NCI-H510A treated with DMSO at 0.1 percent for 48 hours (cell line): ENCODE measurements around the gene PLEKHG4B.
"Not testable (repeated sequence)": the region's sequence is repeated elsewhere in the genome, so short reads cannot be mapped to it uniquely, and the experiment has no call there.

Experiments
- DNase-seq: peaks from one replicate; lab custom pipeline; 2025; lab: John Stamatoyannopoulos, UW

Gene PLEKHG4B

GRCh38 chr5:94113-94892 is 2.3 kb downstream of the PLEKHG4B start:
- no peak for DNase-seq

GRCh38 chr5:95241-95980 is 3.4 kb downstream of the PLEKHG4B start:
- DNase-seq: no peak

- no peak for DNase-seq
These were observed 5.2 kb downstream of the PLEKHG4B start for GRCh38 chr5:96976-97660.

- peak; percentile 69 for DNase-seq
These were observed 7.8 kb downstream of the PLEKHG4B start for GRCh38 chr5:99815-100214.

GRCh38 chr5:102411-103043 is 10.6 kb downstream of the PLEKHG4B start:
- DNase-seq: no peak

GRCh38 chr5:104106-104505 is 12.1 kb downstream of the PLEKHG4B start:
- DNase-seq: not testable (repeated sequence)

- no peak for DNase-seq
These were observed 12.9 kb downstream of the PLEKHG4B start for GRCh38 chr5:104778-105296.

GRCh38 chr5:105504-106070 is 13.6 kb downstream of the PLEKHG4B start:
- no peak for DNase-seq

- DNase-seq: no peak
These were observed 14.6 kb downstream of the PLEKHG4B start for GRCh38 chr5:106587-106986.

GRCh38 chr5:107526-107925 is 15.6 kb downstream of the PLEKHG4B start:
- DNase-seq: no peak

GRCh38 chr5:109826-110225 is 17.9 kb downstream of the PLEKHG4B start:
- DNase-seq: no peak

GRCh38 chr5:110270-110888 is 18.4 kb downstream of the PLEKHG4B start:
- no peak for DNase-seq

- no peak for DNase-seq
These were observed 19.2 kb downstream of the PLEKHG4B start for GRCh38 chr5:111171-111570.

GRCh38 chr5:119486-120097 is 27.6 kb downstream of the PLEKHG4B start:
- no peak for DNase-seq

- no peak for DNase-seq
These were observed 29.5 kb downstream of the PLEKHG4B start for GRCh38 chr5:121432-121831.

- DNase-seq: no peak
These were observed 33.8 kb downstream of the PLEKHG4B start for GRCh38 chr5:125815-126214.

- DNase-seq: no peak
These were observed 34.8 kb downstream of the PLEKHG4B start for GRCh38 chr5:126806-127205.

GRCh38 chr5:127886-128285 is 35.9 kb downstream of the PLEKHG4B start:
- DNase-seq: no peak

GRCh38 chr5:128446-128845 is 36.5 kb downstream of the PLEKHG4B start:
- no peak for DNase-seq

GRCh38 chr5:129148-129547 is 37.2 kb downstream of the PLEKHG4B start:
- no peak for DNase-seq

- no peak for DNase-seq
These were observed 37.9 kb downstream of the PLEKHG4B start for GRCh38 chr5:129820-130219.
